HCT116 (cell line): Measurements from ENCODE around the gene WNT8B.

Source experiments
- EGR1 ChIP-seq: IDR thresholded peaks from 2 replicates; pipeline ENCODE4 v1.6.1; 2012; ENCODE audit warnings: low read depth
- EZH2phosphoT487 ChIP-seq: fragments of 200-600 bp; IDR thresholded peaks from 2 replicates; pipeline ENCODE4 v1.6.1; 2018; ENCODE audit warnings: antibody characterized with exemption, borderline replicate concordance
- TF ChIP-seq, protein P1 (sequence below): IDR thresholded peaks from 2 replicates; pipeline ENCODE4 v1.6.1; 2012; ENCODE audit warnings: low read depth

DNA sequence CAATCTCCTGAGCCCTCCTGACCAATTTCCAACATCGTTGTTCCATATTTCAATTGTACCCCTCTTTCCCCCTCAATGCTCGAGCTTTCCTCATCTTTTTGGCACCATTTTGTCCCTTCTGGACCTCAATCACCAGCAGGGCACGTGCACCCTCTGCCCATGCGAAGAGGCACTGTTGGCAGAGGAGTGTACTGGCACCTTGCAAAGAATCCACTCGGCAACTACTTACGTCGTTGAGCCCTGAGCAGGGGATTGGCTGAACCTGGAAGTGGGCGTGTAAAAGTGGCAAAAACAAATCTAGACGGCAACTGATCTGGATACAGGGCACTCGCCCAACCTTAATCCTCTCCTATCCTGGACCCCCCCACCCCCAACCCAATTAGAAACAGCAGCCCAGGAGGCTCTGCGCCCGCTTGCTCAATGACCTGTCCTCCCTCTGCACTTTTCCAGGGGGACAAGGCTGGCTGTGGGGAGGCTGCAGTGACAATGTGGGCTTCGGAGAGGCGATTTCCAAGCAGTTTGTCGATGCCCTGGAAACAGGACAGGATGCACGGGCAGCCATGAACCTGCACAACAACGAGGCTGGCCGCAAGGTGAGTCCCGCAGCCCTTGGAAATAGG lies 18.8 kb downstream of the WNT8B start:
- no peak for TF ChIP-seq EZH2phosphoT487
- no peak for TF ChIP-seq EGR1
- TF ChIP-seq, protein P1, sequence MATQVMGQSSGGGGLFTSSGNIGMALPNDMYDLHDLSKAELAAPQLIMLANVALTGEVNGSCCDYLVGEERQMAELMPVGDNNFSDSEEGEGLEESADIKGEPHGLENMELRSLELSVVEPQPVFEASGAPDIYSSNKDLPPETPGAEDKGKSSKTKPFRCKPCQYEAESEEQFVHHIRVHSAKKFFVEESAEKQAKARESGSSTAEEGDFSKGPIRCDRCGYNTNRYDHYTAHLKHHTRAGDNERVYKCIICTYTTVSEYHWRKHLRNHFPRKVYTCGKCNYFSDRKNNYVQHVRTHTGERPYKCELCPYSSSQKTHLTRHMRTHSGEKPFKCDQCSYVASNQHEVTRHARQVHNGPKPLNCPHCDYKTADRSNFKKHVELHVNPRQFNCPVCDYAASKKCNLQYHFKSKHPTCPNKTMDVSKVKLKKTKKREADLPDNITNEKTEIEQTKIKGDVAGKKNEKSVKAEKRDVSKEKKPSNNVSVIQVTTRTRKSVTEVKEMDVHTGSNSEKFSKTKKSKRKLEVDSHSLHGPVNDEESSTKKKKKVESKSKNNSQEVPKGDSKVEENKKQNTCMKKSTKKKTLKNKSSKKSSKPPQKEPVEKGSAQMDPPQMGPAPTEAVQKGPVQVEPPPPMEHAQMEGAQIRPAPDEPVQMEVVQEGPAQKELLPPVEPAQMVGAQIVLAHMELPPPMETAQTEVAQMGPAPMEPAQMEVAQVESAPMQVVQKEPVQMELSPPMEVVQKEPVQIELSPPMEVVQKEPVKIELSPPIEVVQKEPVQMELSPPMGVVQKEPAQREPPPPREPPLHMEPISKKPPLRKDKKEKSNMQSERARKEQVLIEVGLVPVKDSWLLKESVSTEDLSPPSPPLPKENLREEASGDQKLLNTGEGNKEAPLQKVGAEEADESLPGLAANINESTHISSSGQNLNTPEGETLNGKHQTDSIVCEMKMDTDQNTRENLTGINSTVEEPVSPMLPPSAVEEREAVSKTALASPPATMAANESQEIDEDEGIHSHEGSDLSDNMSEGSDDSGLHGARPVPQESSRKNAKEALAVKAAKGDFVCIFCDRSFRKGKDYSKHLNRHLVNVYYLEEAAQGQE: no peak
